Measurements from ENCODE around the gene ARHGAP22. TPM values are rescaled to one million over a fixed set of nuclear protein-coding genes. Genes with fewer than 3 reads are reported as not detected.

ARHGAP22 gene
- total and polyA plus RNA-seq, 4 donors, result 0.23 to 2.3 (median 0.54) TPM

DNA sequence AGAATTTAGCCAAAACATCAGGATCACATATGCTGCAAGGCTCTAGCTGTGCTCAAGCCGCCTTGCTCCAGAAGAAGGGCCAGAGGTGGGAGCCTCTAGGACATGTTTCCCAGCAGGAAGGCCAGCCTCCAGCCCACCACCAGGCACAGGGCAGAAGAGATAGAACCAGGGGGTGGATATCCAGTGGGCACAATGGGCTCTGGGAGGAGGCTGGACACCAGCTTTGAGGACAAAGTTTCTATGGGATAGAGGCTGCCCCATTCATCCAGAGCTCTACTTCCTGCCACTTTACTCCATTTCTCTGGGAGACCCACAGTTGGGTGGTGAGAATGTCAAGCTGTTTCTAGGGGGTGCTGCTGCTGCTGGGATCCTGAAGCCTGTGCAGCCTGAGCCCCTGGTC, 77.1 kb downstream of the ARHGAP22 start:
- Histone ChIP-seq H3K36me3 (ENCODE audit: control insufficient read depth in 4 of 4, insufficient read depth in 3 of 4, low read depth in 1 of 4, low read length in 3 of 4) (no peaks in the 10 kb centered on the region), H3K27ac (ENCODE audit: low read depth in 1 of 2, low read length in 2 of 2) (no peak overlapping the region), H3K9me3 (ENCODE audit: control insufficient read depth in 4 of 4, low read length in 3 of 4) (no peaks in the 10 kb centered on the region), H3K27me3 (ENCODE audit: control insufficient read depth in 4 of 4, insufficient read depth in 4 of 4, low read length in 3 of 4) (peaks cover 0 to under 1% (median 0%) of the 10 kb centered on the region in 4 donors), H3K4me3 (ENCODE audit: low read depth in 1 of 3, low read length in 3 of 3) (no peak overlapping the region), H3K9ac (ENCODE audit: low read depth in 1 of 2, low read length in 2 of 2) (no peak overlapping the region), H3K4me1 (ENCODE audit: control insufficient read depth in 4 of 4, insufficient read depth in 4 of 4, low read length in 3 of 4) (peaks cover 7 to 15% (median 12%) of the 10 kb centered on the region in 4 donors)
- DNase-seq (ENCODE audit: low spot score), result peak; percentile 19
- TF ChIP-seq FOXA2 (IDR thresholded peaks at IDR 0.05) (no peak), JUND (IDR thresholded peaks at IDR 0.05) (no peak), RAD21 (IDR thresholded peaks at IDR 0.05) (no peak), HNF4G (IDR thresholded peaks at IDR 0.05) (no peak), FOXA1 (IDR thresholded peaks at IDR 0.05) (no peak), SP1 (IDR thresholded peaks at IDR 0.05) (no peak), HNF4A (conservative IDR thresholded peaks at IDR 0.05) (no peak), NR2F2 (IDR thresholded peaks at IDR 0.05) (no peak), EGR1 (IDR thresholded peaks at IDR 0.05; ENCODE audit: low read depth in 2 of 2) (no peak), TAF1 (conservative IDR thresholded peaks at IDR 0.05) (no peak), RXRA (IDR thresholded peaks at IDR 0.05) (no peak), GABPA (IDR thresholded peaks at IDR 0.05 in 1 of 2, conservative IDR thresholded peaks at IDR 0.05 in 1 of 2) (no peak), YY1 (IDR thresholded peaks at IDR 0.05) (no peak)
- TF ChIP-seq, protein P1, sequence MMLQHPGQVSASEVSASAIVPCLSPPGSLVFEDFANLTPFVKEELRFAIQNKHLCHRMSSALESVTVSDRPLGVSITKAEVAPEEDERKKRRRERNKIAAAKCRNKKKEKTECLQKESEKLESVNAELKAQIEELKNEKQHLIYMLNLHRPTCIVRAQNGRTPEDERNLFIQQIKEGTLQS (IDR thresholded peaks at IDR 0.05), result no peak
- TF ChIP-seq, protein P2, sequence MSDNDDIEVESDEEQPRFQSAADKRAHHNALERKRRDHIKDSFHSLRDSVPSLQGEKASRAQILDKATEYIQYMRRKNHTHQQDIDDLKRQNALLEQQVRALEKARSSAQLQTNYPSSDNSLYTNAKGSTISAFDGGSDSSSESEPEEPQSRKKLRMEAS (IDR thresholded peaks at IDR 0.05), result no peak
- TF ChIP-seq, protein P3, sequence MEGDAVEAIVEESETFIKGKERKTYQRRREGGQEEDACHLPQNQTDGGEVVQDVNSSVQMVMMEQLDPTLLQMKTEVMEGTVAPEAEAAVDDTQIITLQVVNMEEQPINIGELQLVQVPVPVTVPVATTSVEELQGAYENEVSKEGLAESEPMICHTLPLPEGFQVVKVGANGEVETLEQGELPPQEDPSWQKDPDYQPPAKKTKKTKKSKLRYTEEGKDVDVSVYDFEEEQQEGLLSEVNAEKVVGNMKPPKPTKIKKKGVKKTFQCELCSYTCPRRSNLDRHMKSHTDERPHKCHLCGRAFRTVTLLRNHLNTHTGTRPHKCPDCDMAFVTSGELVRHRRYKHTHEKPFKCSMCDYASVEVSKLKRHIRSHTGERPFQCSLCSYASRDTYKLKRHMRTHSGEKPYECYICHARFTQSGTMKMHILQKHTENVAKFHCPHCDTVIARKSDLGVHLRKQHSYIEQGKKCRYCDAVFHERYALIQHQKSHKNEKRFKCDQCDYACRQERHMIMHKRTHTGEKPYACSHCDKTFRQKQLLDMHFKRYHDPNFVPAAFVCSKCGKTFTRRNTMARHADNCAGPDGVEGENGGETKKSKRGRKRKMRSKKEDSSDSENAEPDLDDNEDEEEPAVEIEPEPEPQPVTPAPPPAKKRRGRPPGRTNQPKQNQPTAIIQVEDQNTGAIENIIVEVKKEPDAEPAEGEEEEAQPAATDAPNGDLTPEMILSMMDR (IDR thresholded peaks at IDR 0.05; ENCODE audit: low read depth, low read length, missing input control), result no peak
- TF ChIP-seq, protein P4, sequence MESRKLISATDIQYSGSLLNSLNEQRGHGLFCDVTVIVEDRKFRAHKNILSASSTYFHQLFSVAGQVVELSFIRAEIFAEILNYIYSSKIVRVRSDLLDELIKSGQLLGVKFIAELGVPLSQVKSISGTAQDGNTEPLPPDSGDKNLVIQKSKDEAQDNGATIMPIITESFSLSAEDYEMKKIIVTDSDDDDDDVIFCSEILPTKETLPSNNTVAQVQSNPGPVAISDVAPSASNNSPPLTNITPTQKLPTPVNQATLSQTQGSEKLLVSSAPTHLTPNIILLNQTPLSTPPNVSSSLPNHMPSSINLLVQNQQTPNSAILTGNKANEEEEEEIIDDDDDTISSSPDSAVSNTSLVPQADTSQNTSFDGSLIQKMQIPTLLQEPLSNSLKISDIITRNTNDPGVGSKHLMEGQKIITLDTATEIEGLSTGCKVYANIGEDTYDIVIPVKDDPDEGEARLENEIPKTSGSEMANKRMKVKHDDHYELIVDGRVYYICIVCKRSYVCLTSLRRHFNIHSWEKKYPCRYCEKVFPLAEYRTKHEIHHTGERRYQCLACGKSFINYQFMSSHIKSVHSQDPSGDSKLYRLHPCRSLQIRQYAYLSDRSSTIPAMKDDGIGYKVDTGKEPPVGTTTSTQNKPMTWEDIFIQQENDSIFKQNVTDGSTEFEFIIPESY (IDR thresholded peaks at IDR 0.05), result no peak
- TF ChIP-seq, protein P5, sequence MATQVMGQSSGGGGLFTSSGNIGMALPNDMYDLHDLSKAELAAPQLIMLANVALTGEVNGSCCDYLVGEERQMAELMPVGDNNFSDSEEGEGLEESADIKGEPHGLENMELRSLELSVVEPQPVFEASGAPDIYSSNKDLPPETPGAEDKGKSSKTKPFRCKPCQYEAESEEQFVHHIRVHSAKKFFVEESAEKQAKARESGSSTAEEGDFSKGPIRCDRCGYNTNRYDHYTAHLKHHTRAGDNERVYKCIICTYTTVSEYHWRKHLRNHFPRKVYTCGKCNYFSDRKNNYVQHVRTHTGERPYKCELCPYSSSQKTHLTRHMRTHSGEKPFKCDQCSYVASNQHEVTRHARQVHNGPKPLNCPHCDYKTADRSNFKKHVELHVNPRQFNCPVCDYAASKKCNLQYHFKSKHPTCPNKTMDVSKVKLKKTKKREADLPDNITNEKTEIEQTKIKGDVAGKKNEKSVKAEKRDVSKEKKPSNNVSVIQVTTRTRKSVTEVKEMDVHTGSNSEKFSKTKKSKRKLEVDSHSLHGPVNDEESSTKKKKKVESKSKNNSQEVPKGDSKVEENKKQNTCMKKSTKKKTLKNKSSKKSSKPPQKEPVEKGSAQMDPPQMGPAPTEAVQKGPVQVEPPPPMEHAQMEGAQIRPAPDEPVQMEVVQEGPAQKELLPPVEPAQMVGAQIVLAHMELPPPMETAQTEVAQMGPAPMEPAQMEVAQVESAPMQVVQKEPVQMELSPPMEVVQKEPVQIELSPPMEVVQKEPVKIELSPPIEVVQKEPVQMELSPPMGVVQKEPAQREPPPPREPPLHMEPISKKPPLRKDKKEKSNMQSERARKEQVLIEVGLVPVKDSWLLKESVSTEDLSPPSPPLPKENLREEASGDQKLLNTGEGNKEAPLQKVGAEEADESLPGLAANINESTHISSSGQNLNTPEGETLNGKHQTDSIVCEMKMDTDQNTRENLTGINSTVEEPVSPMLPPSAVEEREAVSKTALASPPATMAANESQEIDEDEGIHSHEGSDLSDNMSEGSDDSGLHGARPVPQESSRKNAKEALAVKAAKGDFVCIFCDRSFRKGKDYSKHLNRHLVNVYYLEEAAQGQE (IDR thresholded peaks at IDR 0.05), result no peak
- WGBS, result 94% methylated on average over 1 of the region's 1 CpG
